Astrocyte of the hippocampus (primary cell): ENCODE measurements around the gene GDF10.

Experiments used
- DNase-seq: peaks from one replicate; pipeline ENCODE4 v3.0.0; 2011; ENCODE audit warnings: low read depth, low spot score

The GDF10 gene

DNA sequence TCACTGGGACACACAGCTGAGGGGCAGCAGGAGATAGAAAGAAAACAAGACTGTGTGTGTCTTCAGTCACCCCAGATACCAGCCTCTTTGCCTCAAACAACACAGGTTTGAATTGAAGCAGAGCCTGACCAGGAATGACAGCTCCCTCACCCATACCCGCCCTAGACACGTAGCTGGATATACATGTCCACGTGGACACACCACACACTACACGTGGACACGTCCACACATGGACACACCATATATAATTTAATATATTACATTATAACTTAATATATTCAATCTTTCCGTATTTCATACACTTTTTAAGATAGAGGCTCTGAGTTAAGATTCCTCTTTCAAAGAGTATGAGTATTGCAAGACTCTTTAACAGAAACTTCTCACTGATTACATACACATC lies 33.5 kb downstream of the GDF10 start:
- no peak for DNase-seq

DNA sequence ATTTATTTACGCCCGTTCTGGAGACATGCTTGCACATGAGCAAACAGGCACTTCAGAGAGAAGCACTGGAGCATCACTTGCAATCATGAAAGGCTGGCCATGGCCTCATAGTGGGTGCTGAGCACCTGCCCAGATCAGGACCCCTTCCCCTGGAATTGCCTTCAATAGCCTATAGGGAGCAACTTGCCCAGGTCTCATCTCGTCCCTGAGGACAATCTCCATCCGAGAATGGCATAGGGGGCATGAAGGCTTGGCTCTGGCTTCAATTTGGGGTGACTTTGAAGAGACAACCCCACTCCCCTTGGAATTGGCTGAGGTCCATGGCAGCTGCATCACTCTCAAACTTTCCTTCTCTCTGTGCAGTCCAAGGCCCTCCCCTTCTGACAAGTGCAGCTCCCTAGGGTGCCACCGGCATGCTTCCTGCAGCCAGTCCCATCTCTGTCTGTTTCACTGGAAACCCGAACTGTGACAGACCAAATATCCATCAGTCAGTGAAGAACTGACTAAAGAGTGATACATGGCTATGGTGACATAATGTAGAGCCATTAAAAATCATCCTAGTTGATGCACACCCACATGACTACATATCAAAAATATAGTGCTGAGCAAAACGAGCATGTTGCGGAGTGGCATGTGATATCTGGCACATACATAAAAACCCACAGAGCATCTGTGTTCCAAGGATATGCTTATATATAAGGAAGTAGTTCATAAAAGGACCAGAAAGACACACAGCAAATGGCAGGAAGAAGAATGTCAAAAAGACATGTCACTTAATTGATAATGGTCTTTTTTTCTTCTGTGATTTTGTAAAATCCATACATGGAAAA lies 34.7 kb downstream of the GDF10 start:
- DNase-seq = no peak

DNA sequence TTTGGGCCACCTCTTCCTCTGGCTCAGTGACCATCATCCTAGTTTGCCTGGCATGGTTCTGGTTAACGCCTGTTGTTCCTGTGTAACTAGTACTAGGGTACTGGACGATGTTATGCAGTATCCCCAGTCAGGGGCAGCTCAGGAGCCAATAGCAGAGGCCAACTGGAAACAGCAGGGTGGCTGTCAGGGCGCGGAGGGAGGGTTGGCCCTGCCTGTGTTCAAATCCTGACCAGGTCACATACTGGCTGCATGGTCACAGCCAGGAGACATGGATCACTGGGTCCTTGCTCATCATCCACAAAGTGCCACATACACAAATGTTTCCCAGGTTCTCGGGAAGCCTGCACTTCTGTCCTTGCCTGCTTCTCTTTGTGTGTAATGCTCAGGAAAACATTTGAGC lies 35.9 kb downstream of the GDF10 start:
- DNase-seq = no peak

DNA sequence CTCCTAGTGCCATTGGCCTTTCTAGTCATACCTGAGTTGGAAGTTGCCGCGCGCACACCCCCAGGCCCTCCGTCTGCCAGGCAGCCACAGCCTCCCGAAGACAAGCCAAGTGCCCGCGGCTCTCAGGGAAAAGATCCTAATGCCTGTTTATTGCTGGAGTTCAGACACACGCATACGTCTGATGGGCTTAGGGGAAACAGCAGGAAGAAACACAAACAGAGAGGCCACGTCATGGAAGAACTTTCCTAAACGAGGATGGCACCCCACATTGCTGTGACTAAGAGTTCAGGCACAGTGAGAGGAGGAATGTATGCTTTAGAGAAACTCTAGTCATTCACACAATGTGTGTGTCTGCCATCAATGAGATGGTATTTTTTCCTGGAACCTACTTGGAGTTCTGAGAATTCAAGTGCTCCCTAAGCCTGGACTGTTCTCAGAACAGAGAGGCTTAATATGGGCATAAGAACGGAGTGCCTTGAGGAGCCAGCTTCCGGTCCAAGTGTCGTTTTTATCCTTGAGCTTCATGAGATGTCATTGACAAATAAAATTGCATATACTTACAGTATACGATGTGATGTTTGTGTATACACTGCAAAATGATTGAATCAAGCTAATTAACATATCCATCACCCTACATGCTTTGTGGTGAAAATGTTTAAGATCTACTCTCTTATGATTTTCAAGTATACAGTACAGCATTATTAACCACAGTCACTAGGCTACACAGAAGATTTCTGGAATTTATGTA lies 36.6 kb downstream of the GDF10 start:
- DNase-seq = peak; percentile 23

DNA sequence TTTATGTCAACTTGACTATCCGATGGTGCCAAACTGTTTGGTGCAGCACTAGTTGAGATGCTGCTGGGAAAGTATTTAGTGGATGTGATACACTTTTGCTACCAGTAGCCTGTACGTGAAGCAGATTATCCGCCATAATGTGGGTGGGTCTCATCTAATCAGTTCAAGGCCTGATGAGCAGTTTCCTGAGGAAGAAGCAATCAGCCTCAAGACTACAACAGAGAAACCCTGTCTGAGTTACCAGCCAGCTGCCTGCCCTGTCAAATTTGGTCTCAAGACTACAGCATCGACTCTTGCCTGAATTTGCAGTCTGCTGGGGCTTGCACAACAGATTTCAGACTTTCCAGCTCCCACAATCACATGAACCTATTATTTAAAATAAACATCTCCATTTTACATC lies 37.3 kb downstream of the GDF10 start:
- DNase-seq = no peak

DNA sequence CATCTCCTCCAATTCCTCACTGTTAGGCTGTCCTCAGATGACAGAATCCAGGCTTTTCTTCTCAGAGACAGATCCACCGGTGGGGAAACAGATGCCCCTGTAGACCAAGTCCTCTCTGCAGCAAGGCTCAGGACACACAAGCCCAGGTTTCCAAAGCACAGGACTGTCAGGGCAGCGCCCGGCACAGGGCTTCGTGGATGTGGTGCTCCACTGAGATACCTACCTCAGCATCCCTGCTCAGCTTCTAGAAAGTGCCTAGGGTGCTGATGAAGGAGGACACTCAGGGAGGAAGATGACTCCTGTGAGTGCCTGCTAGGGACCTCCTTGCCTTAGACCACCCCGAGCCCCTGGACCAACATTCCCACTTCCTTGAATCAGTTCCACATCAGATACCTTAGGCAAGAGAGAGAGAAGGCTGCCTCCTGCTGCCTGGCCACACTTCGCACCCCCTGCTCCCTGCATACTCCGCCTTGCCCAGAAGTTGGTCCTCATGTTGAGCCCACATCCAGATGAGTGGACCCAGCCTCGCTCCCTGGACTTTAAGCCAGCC lies 39.3 kb downstream of the GDF10 start:
- DNase-seq = no peak

DNA sequence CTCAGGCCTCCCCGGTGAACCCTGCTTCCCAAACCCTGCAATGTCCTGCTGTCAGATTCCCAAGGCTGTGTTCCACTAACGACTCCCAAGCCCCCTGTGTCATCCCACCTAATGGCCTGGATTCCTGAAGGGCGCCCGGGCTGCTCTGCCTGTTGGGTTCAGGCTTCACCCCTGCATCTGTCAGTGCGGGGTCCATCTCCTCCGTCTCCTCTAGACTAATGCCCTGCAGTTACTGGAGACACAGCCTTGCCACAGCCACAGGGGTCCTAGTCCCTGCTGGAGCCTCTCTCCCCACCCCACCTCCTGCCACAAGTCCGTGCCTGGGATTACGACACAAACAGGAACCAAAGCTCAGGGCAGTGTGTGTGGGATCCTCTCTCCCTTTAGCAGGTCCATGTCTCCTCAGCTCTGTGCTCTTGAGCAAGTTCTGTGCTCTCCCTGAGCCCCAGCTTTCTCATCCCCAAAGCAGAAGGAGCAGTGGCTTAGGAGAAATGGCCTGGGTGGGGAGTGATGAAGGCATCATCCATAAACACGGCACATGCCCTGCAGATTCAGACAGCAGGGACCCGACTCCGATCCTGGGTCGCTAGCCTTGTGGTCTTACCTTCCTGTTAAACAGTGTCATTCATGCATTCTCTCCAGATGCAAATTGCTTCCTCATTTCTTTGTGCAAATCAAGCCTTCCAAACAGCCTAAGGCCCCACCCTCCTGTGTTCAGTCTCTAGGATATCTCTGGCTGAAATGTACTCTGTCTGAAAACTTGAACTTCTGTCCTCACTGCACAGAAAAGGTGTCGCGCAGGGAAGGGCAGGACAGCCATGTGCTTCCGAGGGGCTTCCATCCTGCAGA lies 40.0 kb downstream of the GDF10 start:
- no peak for DNase-seq

DNA sequence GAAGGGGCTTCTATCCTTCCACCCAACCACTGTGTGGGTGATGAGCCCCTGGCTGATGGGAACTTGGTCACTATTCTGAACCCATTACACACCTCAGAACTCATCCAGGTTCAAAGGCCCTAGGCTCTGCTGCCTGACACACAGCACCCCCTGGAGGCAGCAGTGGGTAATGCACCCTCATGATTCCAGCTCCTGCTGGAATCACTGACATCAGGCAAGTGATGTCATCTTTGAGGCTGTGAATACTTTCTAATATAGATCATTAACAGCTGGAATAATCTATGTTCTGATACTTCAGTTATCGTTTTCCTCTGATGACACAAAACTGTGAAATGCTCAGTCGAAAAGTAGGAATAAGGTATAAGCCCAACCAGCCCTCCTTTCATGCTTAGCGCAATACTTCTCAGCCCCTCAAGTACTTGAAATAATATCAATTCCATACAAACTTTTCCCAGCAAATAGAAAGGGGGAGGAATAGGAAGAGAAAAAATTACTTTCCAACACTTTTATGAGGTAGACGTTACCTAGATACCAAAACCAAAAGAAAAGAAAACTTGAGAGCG lies 40.7 kb downstream of the GDF10 start:
- peak; percentile 69 for DNase-seq

DNA sequence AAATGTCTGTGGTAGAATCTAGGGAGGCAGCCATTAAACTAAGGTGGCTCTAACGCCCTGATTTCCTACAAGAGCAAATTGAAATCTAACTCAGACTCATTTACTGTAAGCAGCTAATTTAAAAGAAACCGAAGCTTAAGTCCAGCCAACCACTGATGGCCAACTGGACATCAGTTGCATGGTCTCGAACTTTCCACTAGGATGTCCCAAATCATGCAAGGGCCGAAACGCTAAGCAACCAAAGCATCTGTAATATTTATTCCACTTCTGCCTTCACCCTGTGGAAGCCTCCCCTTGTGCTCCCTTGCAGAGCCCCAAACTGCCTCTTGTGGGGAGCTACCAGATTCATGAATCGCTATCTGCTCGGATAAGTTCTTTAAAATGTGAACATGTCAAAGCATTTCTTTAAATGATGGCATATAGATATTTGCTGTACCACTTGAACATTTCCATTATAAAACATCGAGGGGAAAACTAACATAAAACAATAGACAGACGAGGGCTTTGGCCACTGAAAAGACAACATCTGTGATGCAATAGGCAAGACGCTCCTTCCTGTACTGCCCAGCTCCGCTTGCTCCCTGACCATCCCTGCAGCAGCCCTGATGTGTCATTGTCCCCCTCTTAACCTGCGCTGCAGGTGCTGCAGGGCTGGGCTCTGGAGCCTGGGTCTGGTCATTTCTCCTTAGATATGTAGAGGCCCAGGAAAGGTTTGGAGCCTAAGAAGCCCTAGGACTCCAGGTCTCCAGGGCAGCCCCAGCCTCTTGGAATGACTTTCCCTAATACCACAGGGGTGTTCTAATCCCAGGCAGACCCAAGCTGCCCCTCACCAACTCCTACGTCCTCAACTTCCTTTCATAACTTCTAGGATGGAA lies 45.2 kb downstream of the GDF10 start:
- DNase-seq = no peak

DNA sequence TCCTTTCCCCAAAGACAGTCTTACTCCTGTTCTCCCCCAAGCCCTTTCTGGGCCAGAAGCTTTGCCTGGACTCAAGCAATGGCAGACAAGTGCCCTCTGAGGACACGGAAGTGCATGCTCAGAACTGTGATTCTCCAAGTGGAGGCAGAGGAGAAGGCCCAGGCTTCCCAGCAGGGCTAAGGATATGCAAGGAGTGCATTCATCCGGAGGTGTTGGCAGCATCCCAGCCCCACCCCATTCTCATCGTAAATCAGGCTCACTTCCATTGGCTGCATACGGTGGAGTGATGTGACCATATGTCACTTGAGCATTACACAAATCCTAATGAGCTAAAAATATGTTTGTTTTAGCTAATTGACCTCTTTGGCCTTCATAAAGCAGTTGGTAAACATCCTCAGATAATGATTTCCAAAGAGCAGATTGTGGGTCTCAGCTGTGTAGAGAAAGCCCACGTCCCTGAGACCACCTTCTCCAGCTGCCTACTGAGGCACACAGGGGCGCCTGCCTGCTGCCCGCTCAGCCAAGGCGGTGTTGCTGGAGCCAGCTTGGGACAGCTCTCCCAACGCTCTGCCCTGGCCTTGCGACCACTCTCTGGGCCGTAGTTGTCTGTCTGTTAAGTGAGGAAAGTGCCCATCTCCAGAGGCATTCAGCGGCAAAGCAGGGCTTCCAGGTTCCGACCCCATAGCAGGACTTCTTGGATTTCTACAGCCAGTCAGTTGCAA lies 46.7 kb downstream of the GDF10 start:
- DNase-seq = no peak

DNA sequence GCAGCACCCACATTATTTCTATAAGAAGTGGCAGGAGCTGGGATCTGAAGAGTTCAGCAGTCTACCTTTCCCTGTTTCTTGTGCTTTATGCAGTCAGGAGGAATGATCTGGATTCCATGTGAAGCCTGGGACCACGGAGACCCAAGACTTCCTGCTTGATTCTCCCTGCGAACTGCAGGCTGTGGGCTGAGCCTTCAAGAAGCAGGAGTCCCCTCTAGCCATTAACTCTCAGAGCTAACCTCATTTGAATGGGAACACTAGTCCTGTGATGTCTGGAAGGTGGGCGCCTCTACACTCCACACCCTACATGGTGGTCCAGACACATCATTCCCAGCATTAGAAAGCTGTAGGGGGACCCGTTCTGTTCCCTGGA lies 47.3 kb downstream of the GDF10 start:
- no peak for DNase-seq

DNA sequence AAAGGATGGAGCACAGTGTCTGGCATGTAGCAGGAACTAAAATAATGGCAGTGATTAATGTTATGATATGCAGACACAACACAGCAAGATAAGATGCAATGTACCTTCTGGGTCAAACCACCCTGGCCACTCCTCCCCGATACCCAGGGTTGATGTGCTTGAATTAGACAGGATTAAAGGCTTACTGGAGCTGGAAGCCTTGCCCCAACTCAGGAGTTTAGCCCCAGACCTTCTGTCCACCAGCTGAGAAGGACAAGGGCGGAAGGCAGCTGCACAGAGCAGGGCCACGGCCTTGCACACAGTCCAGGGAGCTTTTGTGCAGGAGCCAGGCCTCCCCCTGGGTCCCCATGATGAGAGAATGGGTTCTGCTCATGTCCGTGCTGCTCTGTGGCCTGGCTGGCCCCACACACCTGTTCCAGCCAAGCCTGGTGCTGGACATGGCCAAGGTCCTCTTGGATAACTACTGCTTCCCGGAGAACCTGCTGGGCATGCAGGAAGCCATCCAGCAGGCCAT lies 48.2 kb downstream of the GDF10 start, which contains the start of gene RBP3:
TSS of gene RBP3 (plus strand) at position 226 of the 514 bp plus-strand sequence. CDS start at position 348, 122 bp downstream.
- DNase-seq = no peak

DNA sequence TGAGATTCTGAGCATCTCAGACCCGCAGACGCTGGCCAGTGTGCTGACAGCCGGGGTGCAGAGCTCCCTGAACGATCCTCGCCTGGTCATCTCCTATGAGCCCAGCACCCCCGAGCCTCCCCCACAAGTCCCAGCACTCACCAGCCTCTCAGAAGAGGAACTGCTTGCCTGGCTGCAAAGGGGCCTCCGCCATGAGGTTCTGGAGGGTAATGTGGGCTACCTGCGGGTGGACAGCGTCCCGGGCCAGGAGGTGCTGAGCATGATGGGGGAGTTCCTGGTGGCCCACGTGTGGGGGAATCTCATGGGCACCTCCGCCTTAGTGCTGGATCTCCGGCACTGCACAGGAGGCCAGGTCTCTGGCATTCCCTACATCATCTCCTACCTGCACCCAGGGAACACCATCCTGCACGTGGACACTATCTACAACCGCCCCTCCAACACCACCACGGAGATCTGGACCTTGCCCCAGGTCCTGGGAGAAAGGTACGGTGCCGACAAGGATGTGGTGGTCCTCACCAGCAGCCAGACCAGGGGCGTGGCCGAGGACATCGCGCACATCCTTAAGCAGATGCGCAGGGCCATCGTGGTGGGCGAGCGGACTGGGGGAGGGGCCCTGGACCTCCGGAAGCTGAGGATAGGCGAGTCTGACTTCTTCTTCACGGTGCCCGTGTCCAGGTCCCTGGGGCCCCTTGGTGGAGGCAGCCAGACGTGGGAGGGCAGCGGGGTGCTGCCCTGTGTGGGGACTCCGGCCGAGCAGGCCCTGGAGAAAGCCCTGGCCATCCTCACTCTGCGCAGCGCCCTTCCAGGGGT lies 48.9 kb downstream of the GDF10 start:
- DNase-seq = no peak

DNA sequence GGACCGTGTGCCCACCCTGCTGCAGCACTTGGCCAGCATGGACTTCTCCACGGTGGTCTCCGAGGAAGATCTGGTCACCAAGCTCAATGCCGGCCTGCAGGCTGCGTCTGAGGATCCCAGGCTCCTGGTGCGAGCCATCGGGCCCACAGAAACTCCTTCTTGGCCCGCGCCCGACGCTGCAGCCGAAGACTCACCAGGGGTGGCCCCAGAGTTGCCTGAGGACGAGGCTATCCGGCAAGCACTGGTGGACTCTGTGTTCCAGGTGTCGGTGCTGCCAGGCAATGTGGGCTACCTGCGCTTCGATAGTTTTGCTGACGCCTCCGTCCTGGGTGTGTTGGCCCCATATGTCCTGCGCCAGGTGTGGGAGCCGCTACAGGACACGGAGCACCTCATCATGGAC lies 49.5 kb downstream of the GDF10 start:
- no peak for DNase-seq

DNA sequence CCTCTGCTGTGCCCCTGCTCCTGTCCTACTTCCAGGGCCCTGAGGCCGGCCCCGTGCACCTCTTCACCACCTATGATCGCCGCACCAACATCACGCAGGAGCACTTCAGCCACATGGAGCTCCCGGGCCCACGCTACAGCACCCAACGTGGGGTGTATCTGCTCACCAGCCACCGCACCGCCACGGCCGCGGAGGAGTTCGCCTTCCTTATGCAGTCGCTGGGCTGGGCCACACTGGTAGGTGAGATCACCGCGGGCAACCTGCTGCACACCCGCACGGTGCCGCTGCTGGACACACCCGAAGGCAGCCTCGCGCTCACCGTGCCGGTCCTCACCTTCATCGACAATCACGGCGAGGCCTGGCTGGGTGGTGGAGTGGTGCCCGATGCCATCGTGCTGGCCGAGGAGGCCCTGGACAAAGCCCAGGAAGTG lies 50.0 kb downstream of the GDF10 start:
- DNase-seq = no peak

DNA sequence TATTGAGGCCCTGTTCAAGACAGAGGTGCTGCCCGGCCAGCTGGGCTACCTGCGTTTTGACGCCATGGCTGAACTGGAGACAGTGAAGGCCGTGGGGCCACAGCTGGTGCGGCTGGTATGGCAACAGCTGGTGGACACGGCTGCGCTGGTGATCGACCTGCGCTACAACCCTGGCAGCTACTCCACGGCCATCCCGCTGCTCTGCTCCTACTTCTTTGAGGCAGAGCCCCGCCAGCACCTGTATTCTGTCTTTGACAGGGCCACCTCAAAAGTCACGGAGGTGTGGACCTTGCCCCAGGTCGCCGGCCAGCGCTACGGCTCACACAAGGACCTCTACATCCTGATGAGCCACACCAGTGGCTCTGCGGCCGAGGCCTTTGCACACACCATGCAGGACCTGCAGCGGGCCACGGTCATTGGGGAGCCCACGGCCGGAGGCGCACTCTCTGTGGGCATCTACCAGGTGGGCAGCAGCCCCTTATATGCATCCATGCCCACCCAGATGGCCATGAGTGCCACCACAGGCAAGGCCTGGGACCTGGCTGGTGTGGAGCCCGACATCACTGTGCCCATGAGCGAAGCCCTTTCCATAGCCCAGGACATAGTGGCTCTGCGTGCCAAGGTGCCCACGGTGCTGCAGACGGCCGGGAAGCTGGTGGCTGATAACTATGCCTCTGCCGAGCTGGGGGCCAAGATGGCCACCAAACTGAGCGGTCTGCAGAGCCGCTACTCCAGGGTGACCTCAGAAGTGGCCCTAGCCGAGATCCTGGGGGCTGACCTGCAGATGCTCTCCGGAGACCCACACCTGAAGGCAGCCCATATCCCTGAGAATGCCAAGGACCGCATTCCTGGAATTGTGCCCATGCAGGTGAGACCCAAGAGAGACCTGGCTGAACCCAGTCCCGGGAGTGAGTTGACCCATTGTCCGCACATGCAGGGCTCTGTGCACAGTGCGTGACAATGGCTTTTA lies 51.0 kb downstream of the GDF10 start:
- DNase-seq = no peak
